Colonic mucosa (tissue), 4 donors: ENCODE measurements around the gene DCLK1. TPM values are rescaled to one million over a fixed set of nuclear protein-coding genes. Genes with fewer than 3 reads are reported as not detected.

Experiments used
- DNase-seq: peaks from one replicate; pipeline ENCODE4 v3.0.0-alpha.2; 2020
- H3K27ac ChIP-seq: fragments of 200-600 bp; one replicate; pipeline ENCODE4 v1.8.0; 2021
- H3K27me3 ChIP-seq: fragments of 200-600 bp; one replicate; pipeline ENCODE4 v1.8.0; 2021
- H3K36me3 ChIP-seq: fragments of 200-600 bp; one replicate; pipeline ENCODE4 v1.8.0; 2021
- H3K4me1 ChIP-seq: fragments of 200-600 bp; one replicate; pipeline ENCODE4 v1.8.0; 2021; ENCODE audit warnings: mild to moderate bottlenecking
- H3K4me3 ChIP-seq: fragments of 200-600 bp; one replicate; pipeline ENCODE4 v1.8.0; 2021
- H3K9ac ChIP-seq, 2 donors: one replicate each; pipeline ENCODE4 v1.7.0; 2013; ENCODE audit warnings: control low read depth in 2 of 2, low read depth in 2 of 2, low read length in 2 of 2
- H3K9me3 ChIP-seq: fragments of 200-600 bp; one replicate; pipeline ENCODE4 v1.8.0; 2021
- CTCF ChIP-seq: fragments of 200-600 bp; IDR thresholded peaks from one replicate; pipeline ENCODE4 v1.8.0; 2022; ENCODE audit warnings: antibody characterized with exemption, mild to moderate bottlenecking
- intact Hi-C: fragments of 100-400 bp; cut with DNase I; formaldehyde crosslinking; loops from one replicate; pipeline ENCODE4 v1.14.1; 2022
- total RNA-seq, 2 donors: library from RNA; stranded (reverse); fragmentation: NEBNext Ultra II Directional in 1 of 2; extraction: Animal tissue kit (Norgen Biotek cat#: 25700) in 1 of 2; gene quantifications; one replicate each; pipeline ENCODE4 v1.2.1, GENCODE V29; 2021
- donor health status: healthy.
- donor health status: DM: no; HTN: no; CAD: no.
- donor health status: DM: no; HTN: no; CAD: no.

The DCLK1 gene
- total RNA-seq, 2 donors from 2014 or later: 1.5 to 5.0 TPM

- intact Hi-C loops: no loop called here
- no peak for TF ChIP-seq CTCF
- H3K4me1 ChIP-seq: no peaks in the 10 kb centered on the region
- H3K4me3 ChIP-seq: no peak overlapping the region
- no peaks in the 10 kb centered on the region for H3K9me3 ChIP-seq
- no peak overlapping the region for H3K27ac ChIP-seq
- H3K36me3 ChIP-seq: no peaks in the 10 kb centered on the region
- no peak for DNase-seq
- H3K9ac ChIP-seq: no peak overlapping the region
- H3K27me3 ChIP-seq: no peaks in the 10 kb centered on the region
Observed at GRCh38 chr13:35966024-35966423, 165.2 kb downstream of the DCLK1 start.

GRCh38 chr13:35965226-35965927 is 165.8 kb downstream of the DCLK1 start:
- Histone ChIP-seq H3K9me3 (no peaks in the 10 kb centered on the region), H3K9ac (no peak overlapping the region), H3K27ac (no peak overlapping the region), H3K4me3 (no peak overlapping the region), H3K27me3 (no peaks in the 10 kb centered on the region), H3K4me1 (no peaks in the 10 kb centered on the region), H3K36me3 (no peaks in the 10 kb centered on the region)
- TF ChIP-seq CTCF: no peak
- no peak for DNase-seq
- intact Hi-C loops: no loop called here

- Histone ChIP-seq H3K9ac (no peak overlapping the region), H3K36me3 (no peaks in the 10 kb centered on the region), H3K4me3 (no peak overlapping the region), H3K4me1 (no peaks in the 10 kb centered on the region), H3K27ac (no peak overlapping the region), H3K27me3 (no peaks in the 10 kb centered on the region), H3K9me3 (no peaks in the 10 kb centered on the region)
- no peak for DNase-seq
- TF ChIP-seq CTCF: no peak
- intact Hi-C loops: no loop called here
Observed at GRCh38 chr13:35964863-35965180, 166.4 kb downstream of the DCLK1 start.

- TF ChIP-seq CTCF: no peak
- H3K27me3 ChIP-seq: no peaks in the 10 kb centered on the region
- H3K4me3 ChIP-seq: no peak overlapping the region
- no peaks in the 10 kb centered on the region for H3K9me3 ChIP-seq
- H3K4me1 ChIP-seq: no peaks in the 10 kb centered on the region
- intact Hi-C loops: no loop called here
- DNase-seq: no peak
- no peak overlapping the region for H3K27ac ChIP-seq
- H3K36me3 ChIP-seq: no peaks in the 10 kb centered on the region
- no peak overlapping the region for H3K9ac ChIP-seq
Observed at GRCh38 chr13:35964011-35964862, 166.9 kb downstream of the DCLK1 start.

- Histone ChIP-seq H3K36me3 (no peaks in the 10 kb centered on the region), H3K4me1 (no peaks in the 10 kb centered on the region), H3K27ac (no peak overlapping the region), H3K9me3 (no peaks in the 10 kb centered on the region), H3K9ac (no peak overlapping the region), H3K27me3 (no peaks in the 10 kb centered on the region), H3K4me3 (no peak overlapping the region)
- DNase-seq: no peak
- no peak for TF ChIP-seq CTCF
- intact Hi-C loops: no loop called here
Observed at GRCh38 chr13:35961461-35962220, 169.5 kb downstream of the DCLK1 start.
